HepG2 (cell line): ENCODE measurements around the gene TMUB1. TPM values are rescaled to one million over a fixed set of nuclear protein-coding genes. Genes with fewer than 3 reads are reported as not detected.

Experiments
- AGO2 ChIP-seq: fragments of 200-400 bp; formaldehyde crosslinking; optimal IDR thresholded peaks from 2 replicates; pipeline ENCODE3; 2017; ENCODE audit warnings: mild to moderate bottlenecking, low read depth, low read length, moderate library complexity
- FLYWCH1 ChIP-seq: sonication (generic); formaldehyde crosslinking; IDR thresholded peaks from 2 replicates; pipeline ENCODE4 v1.8.1; 2023; ENCODE audit warnings: mild to moderate bottlenecking, missing genetic modification reagents
- MBNL3 ChIP-seq: fragments of 250-450 bp; sonication (Bioruptor Pico); conservative IDR thresholded peaks from 2 replicates; pipeline ENCODE4 v1.8.0; 2022; ENCODE audit warnings: mild to moderate bottlenecking, inconsistent platforms
- MTA3 ChIP-seq: sonication (generic); formaldehyde crosslinking; IDR thresholded peaks from 2 replicates; pipeline ENCODE4 v1.4.0; 2020; ENCODE audit warnings: missing genetic modification reagents
- REL ChIP-seq: sonication (generic); formaldehyde crosslinking; conservative IDR thresholded peaks from 2 replicates; pipeline ENCODE4 v1.8.0; 2022; ENCODE audit warnings: mild to moderate bottlenecking, missing genetic modification reagents, moderate library complexity
- SMAD3 ChIP-seq: sonication (generic); formaldehyde crosslinking; IDR thresholded peaks from 2 replicates; pipeline ENCODE4 v1.4.0; 2020; ENCODE audit warnings: missing genetic modification reagents
- SRSF4 ChIP-seq: fragments of 200-400 bp; formaldehyde crosslinking; IDR thresholded peaks from one replicate; pipeline ENCODE4 v1.6.1; 2018; ENCODE audit warnings: mild to moderate bottlenecking, low read depth, low read length, moderate library complexity; ENCODE audit not compliant: poor library complexity, severe bottlenecking
- ZFAT ChIP-seq: sonication (generic); formaldehyde crosslinking; conservative IDR thresholded peaks from 2 replicates; pipeline ENCODE4 v1.8.1; 2023; ENCODE audit warnings: missing genetic modification reagents, inconsistent platforms
- ZIK1 ChIP-seq: sonication (generic); formaldehyde crosslinking; IDR thresholded peaks from 2 replicates; pipeline ENCODE4 v1.5.0; 2020; ENCODE audit warnings: mild to moderate bottlenecking, low read depth, missing genetic modification reagents, borderline replicate concordance
- ZNF556 ChIP-seq: sonication (generic); formaldehyde crosslinking; IDR thresholded peaks from 2 replicates; pipeline ENCODE4 v1.4.0; 2020; ENCODE audit warnings: mild to moderate bottlenecking, missing genetic modification reagents, borderline replicate concordance
- polyA plus RNA-seq, 8 experiments: library from polyadenylated mRNA; depleted of rRNA in 3 of 8; stranded (reverse) in 7 of 8; unstranded in 1 of 8; fragments of >200 nt; fragmentation: Illumina TruSeq in 4 of 8; extraction: Trizol in 4 of 8; gene quantifications; 2 replicates each; pipeline versions ENCODE4 v1.2.1 to v1.2.3, GENCODE V29; 2011 to 2016; ENCODE audit warnings: low read depth in 4 of 8, missing spikeins in 1 of 8, mixed read lengths in 1 of 8; ENCODE audit not compliant: insufficient read depth in 1 of 8
- total RNA-seq, 5 experiments: library from RNA; depleted of rRNA; stranded (reverse); fragments of >200 nt; fragmentation: Illumina TruSeq; extraction: Trizol; gene quantifications; 2 replicates each; pipeline ENCODE4 v1.2.3, GENCODE V29; 2016; ENCODE audit warnings: low read depth in 1 of 5
- TF ChIP-seq, protein P1 (sequence below), 2 experiments: fragments of 450-650 bp in 1 of 2; sonication (generic) in 1 of 2; formaldehyde crosslinking; IDR thresholded peaks; 2 replicates each; pipeline versions ENCODE4 v1.5.0 to v1.8.0; 2020 to 2022; ENCODE audit warnings: mild to moderate bottlenecking in 1 of 2, missing genetic modification reagents in 1 of 2
- TF ChIP-seq, protein P2 (sequence below): sonication (generic); formaldehyde crosslinking; IDR thresholded peaks from 2 replicates; pipeline ENCODE4 v1.4.0; 2020; ENCODE audit warnings: mild to moderate bottlenecking, missing genetic modification reagents
- TF ChIP-seq, protein P3 (sequence below): sonication (generic); formaldehyde crosslinking; IDR thresholded peaks from 2 replicates; pipeline ENCODE4 v1.9.0; 2021; ENCODE audit warnings: missing genetic modification reagents, mild to moderate bottlenecking, borderline replicate concordance
- TF ChIP-seq, protein P4 (sequence below): sonication (generic); formaldehyde crosslinking; IDR thresholded peaks from 2 replicates; pipeline ENCODE4 v1.4.0; 2020; ENCODE audit warnings: missing genetic modification reagents
- TF ChIP-seq, protein P5 (sequence below): sonication (generic); formaldehyde crosslinking; IDR thresholded peaks from 2 replicates; pipeline ENCODE4 v1.4.0; 2020; ENCODE audit warnings: missing genetic modification reagents
- TF ChIP-seq, protein P6 (sequence below): sonication (generic); formaldehyde crosslinking; IDR thresholded peaks from 2 replicates; pipeline ENCODE4 v1.4.0; 2020; ENCODE audit warnings: missing genetic modification reagents
- TF ChIP-seq, protein P7 (sequence below): sonication (generic); formaldehyde crosslinking; IDR thresholded peaks from 2 replicates; pipeline ENCODE4 v1.8.0; 2022; ENCODE audit warnings: missing genetic modification reagents, mild to moderate bottlenecking, inconsistent platforms, borderline replicate concordance
- TF ChIP-seq, protein P8 (sequence below): sonication (generic); formaldehyde crosslinking; IDR thresholded peaks from 2 replicates; pipeline ENCODE4 v1.4.0; 2020; ENCODE audit warnings: missing genetic modification reagents

The TMUB1 gene
- total and polyA plus RNA-seq, 2 of the 13 experiments (the other 11 are each of a cell fraction or from before 2014, with no cell fraction given), result 44.8 to 51.6 TPM

DNA sequence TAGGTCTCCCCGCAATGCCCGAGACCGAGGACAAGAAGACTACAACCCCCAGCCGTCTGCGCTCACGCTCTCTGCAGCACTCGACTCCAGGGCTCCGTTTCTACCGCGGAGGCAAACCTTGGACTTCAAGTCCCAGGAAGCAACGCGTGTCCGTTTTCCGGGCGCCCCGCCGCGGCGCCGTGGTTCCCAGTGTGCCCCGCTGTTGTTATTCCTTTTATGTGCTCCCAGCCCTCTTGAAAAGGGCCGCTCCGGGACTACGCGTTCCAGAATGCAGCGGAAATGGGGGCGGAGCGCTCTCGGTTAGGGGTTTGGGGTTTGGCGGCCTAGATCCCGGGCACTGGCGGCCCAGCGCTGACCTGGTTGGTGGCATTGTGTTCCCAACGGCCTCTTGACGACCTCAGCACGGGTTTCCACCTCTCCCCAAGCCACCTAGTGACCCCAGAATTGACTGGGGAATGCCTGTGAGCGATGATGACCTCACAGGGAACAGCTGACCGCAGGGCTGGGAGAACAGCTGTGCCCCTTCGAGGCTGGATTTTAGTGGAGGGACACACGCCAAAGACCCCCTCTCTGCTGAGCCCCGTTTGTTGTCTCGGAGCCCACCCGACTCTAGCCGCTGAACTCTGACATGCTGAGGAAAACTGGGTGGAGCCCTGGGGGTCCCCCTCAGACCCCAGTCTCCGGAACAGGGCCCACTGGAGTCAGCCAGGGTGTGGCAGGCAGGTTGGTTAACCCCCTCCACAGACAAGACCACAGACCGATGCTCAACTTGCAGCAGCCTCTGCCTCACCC is 25.1 kb downstream of the TMUB1 start (continued):
- TF ChIP-seq, protein P1, sequence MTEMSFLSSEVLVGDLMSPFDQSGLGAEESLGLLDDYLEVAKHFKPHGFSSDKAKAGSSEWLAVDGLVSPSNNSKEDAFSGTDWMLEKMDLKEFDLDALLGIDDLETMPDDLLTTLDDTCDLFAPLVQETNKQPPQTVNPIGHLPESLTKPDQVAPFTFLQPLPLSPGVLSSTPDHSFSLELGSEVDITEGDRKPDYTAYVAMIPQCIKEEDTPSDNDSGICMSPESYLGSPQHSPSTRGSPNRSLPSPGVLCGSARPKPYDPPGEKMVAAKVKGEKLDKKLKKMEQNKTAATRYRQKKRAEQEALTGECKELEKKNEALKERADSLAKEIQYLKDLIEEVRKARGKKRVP (CRISPR knock-in tag; IDR thresholded peaks at IDR 0.05), result no peak
- TF ChIP-seq, protein P2, sequence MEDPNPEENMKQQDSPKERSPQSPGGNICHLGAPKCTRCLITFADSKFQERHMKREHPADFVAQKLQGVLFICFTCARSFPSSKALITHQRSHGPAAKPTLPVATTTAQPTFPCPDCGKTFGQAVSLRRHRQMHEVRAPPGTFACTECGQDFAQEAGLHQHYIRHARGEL, result no peak
- TF ChIP-seq, protein P3, sequence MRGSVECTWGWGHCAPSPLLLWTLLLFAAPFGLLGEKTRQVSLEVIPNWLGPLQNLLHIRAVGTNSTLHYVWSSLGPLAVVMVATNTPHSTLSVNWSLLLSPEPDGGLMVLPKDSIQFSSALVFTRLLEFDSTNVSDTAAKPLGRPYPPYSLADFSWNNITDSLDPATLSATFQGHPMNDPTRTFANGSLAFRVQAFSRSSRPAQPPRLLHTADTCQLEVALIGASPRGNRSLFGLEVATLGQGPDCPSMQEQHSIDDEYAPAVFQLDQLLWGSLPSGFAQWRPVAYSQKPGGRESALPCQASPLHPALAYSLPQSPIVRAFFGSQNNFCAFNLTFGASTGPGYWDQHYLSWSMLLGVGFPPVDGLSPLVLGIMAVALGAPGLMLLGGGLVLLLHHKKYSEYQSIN (CRISPR knock-in tag), result no peak
- TF ChIP-seq ZNF556 (peak; percentile 79; the same call in 1 of the 2 replicates), ZFAT (CRISPR knock-in tag) (no peak), SMAD3 (CRISPR knock-in tag) (0 out of 2 replicates have a peak, but pooled peaks have one; percentile 22), REL (CRISPR knock-in tag) (no peak), MBNL3 (no peak), FLYWCH1 (CRISPR knock-in tag) (no peak), MTA3 (CRISPR knock-in tag) (no peak), ZIK1 (CRISPR knock-in tag) (no peak), AGO2 (no peak), SRSF4 (no peak)
- TF ChIP-seq, protein P4, sequence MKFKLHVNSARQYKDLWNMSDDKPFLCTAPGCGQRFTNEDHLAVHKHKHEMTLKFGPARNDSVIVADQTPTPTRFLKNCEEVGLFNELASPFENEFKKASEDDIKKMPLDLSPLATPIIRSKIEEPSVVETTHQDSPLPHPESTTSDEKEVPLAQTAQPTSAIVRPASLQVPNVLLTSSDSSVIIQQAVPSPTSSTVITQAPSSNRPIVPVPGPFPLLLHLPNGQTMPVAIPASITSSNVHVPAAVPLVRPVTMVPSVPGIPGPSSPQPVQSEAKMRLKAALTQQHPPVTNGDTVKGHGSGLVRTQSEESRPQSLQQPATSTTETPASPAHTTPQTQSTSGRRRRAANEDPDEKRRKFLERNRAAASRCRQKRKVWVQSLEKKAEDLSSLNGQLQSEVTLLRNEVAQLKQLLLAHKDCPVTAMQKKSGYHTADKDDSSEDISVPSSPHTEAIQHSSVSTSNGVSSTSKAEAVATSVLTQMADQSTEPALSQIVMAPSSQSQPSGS, result 0 out of 2 replicates have a peak, but pooled peaks have one; percentile 43
- TF ChIP-seq, protein P5, sequence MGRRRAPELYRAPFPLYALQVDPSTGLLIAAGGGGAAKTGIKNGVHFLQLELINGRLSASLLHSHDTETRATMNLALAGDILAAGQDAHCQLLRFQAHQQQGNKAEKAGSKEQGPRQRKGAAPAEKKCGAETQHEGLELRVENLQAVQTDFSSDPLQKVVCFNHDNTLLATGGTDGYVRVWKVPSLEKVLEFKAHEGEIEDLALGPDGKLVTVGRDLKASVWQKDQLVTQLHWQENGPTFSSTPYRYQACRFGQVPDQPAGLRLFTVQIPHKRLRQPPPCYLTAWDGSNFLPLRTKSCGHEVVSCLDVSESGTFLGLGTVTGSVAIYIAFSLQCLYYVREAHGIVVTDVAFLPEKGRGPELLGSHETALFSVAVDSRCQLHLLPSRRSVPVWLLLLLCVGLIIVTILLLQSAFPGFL (CRISPR knock-in tag), result no peak
- TF ChIP-seq, protein P6, sequence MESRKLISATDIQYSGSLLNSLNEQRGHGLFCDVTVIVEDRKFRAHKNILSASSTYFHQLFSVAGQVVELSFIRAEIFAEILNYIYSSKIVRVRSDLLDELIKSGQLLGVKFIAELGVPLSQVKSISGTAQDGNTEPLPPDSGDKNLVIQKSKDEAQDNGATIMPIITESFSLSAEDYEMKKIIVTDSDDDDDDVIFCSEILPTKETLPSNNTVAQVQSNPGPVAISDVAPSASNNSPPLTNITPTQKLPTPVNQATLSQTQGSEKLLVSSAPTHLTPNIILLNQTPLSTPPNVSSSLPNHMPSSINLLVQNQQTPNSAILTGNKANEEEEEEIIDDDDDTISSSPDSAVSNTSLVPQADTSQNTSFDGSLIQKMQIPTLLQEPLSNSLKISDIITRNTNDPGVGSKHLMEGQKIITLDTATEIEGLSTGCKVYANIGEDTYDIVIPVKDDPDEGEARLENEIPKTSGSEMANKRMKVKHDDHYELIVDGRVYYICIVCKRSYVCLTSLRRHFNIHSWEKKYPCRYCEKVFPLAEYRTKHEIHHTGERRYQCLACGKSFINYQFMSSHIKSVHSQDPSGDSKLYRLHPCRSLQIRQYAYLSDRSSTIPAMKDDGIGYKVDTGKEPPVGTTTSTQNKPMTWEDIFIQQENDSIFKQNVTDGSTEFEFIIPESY (CRISPR knock-in tag), result no peak
- TF ChIP-seq, protein P7, sequence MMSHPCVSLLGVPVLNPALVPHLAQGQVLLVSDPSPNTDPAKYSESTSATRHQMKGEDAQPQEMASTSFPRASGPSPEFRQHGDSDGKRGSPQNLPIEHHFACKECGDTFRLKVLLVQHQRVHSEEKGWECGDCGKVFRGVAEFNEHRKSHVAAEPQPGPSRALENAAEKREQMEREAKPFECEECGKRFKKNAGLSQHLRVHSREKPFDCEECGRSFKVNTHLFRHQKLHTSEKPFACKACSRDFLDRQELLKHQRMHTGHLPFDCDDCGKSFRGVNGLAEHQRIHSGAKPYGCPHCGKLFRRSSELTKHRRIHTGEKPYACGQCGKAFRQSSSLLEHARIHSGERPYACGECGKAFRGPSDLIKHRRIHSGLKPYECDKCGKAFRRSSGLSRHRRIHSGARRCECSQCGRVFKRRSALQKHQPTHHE (CRISPR knock-in tag), result no peak; the same call in 1 of the 2 replicates
- TF ChIP-seq, protein P8, sequence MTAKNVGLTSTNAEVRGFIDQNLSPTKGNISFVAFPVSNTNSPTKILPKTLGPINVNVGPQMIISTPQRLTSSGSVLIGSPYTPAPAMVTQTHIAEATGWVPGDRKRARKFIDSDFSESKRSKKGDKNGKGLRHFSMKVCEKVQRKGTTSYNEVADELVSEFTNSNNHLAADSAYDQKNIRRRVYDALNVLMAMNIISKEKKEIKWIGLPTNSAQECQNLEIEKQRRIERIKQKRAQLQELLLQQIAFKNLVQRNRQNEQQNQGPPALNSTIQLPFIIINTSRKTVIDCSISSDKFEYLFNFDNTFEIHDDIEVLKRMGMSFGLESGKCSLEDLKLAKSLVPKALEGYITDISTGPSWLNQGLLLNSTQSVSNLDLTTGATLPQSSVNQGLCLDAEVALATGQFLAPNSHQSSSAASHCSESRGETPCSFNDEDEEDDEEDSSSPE, result peak; percentile 78
